ENCODE data around the gene PCNX1. TPM values are rescaled to one million over a fixed set of nuclear protein-coding genes. Genes with fewer than 3 reads are reported as not detected.

Gene PCNX1
- total RNA-seq, 1 experiment from 2014 or later = 48.0 TPM

DNA sequence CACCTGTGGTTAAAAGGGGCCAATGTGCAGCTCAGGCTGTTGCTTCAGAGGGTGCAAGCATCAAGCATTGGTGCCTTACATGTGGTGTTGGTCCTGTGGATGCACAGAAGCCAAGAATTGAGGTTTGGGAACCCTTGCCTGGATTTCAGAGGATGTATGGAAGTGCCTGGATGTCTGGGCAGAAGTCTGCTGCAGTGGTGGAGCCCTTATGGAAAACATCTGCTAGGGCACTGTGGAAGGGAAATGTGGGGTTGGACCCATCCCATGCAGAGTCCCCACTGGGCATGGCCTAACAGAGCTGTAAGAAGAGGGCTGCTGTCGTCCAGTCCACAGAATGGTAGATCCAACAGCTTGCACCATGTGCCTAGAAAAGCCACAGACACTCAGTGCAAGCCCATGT, 36.6 kb downstream of the PCNX1 start:
- Histone ChIP-seq H3K9ac (ENCODE audit: extremely low read depth, insufficient read length, low read length) (no peak overlapping the region), H3K23me2 (ENCODE audit: insufficient read length, low read depth, low read length, poor library complexity, severe bottlenecking) (no peaks in the 10 kb centered on the region), H2BK12ac (ENCODE audit: insufficient read length, low read depth, low read length) (no peak overlapping the region), H3K4me1 (ENCODE audit: insufficient read depth, low read length) (no peaks in the 10 kb centered on the region), H3K23ac (ENCODE audit: insufficient read length, low read depth, low read length) (no peak overlapping the region), H2BK120ac (ENCODE audit: low read depth, low read length, poor library complexity, severe bottlenecking) (no peak overlapping the region), H4K20me1 (ENCODE audit: control insufficient read depth, insufficient read depth, insufficient read length) (no peaks in the 10 kb centered on the region), H3K27ac (ENCODE audit: insufficient read length, low read depth, low read length) (no peak overlapping the region), H2BK15ac (ENCODE audit: low read depth, low read length) (no peak overlapping the region), H3K9me3 (ENCODE audit: control insufficient read depth, low read depth, low read length) (peaks cover 38% of the 10 kb centered on the region), H4K91ac (ENCODE audit: insufficient read length, low read depth, low read length) (no peak overlapping the region), H3K4me2 (ENCODE audit: insufficient read depth, insufficient read length, low read length) (no peak overlapping the region), H3K18ac (ENCODE audit: insufficient read length, low read depth, low read length) (no peak overlapping the region), H4K5ac (ENCODE audit: insufficient read length, low read depth, low read length) (no peak overlapping the region), H3K56ac (ENCODE audit: insufficient read length, low read depth, low read length) (no peak overlapping the region), H3K14ac (ENCODE audit: insufficient read depth, low read length) (no peak overlapping the region), H2BK5ac (ENCODE audit: insufficient read length, low read length) (no peak overlapping the region), H2AK5ac (ENCODE audit: insufficient read length, low read length) (no peak overlapping the region), H4K8ac (replicated peaks; ENCODE audit: insufficient read length, low read depth, low read length) (no peak overlapping the region), H2AFZ (ENCODE audit: low read length) (no peak overlapping the region), H3K79me1 (ENCODE audit: insufficient read depth, low read depth, low read length, poor library complexity, severe bottlenecking) (peaks cover 9% of the 10 kb centered on the region), H3K27me3 (ENCODE audit: insufficient read depth, low read length) (no peaks in the 10 kb centered on the region), H3K79me2 (ENCODE audit: insufficient read depth, low read length) (peaks cover 8% of the 10 kb centered on the region; the same call in 1 of the 2 replicates), H3T11ph (ENCODE audit: low read length) (no peak overlapping the region), H2BK20ac (ENCODE audit: low read depth, low read length, poor library complexity, severe bottlenecking) (no peak overlapping the region), H3K4ac (ENCODE audit: low read depth, low read length) (no peak overlapping the region)
- no peak overlapping the region for H3K4me3 Mint-ChIP-seq
- WGBS (ENCODE audit: extremely low coverage, insufficient read length, low lambda C conversion rate) = no CpG with 5 or more reads among the region's 1 CpG
- H3K9me3 Mint-ChIP-seq = peaks cover 73 to 81% of the 10 kb centered on the region in 2 experiments
- H3K36me3 Mint-ChIP-seq (ENCODE audit: insufficient read depth in 1 of 3, low read depth in 3 of 3) = peaks cover 69 to 85% (median 82%) of the 10 kb centered on the region in 3 experiments
- H3K27me3 Mint-ChIP-seq (ENCODE audit: low read depth) = no peaks in the 10 kb centered on the region
- H3K4me1 Mint-ChIP-seq = no peaks in the 10 kb centered on the region
- H3K27ac Mint-ChIP-seq = no peak overlapping the region
- TF ChIP-seq CTCF (conservative IDR thresholded peaks at IDR 0.05) = no peak
- no peak for DNase-seq

All from H9 (cell line).